K562 (cell line): ENCODE measurements around the gene HJV. TPM values are rescaled to one million over a fixed set of nuclear protein-coding genes. Genes with fewer than 3 reads are reported as not detected.

ENCODE experiments used
- BDP1 ChIP-seq: IDR thresholded peaks from 3 replicates; pipeline ENCODE4 v1.6.1; 2011; ENCODE audit not compliant: insufficient read length, insufficient read depth
- DPF2 ChIP-seq: fragments of 450-650 bp; IDR thresholded peaks from 2 replicates; pipeline ENCODE4 v1.6.1; 2016
- E2F3 ChIP-seq: fragments of 250-450 bp; sonication (Bioruptor Pico); IDR thresholded peaks from 2 replicates; pipeline ENCODE4 v1.4.0; 2020; ENCODE audit warnings: mild to moderate bottlenecking
- E2F5 ChIP-seq: sonication (generic); formaldehyde crosslinking; IDR thresholded peaks from 2 replicates; pipeline ENCODE4 v1.8.0; 2022; ENCODE audit warnings: mild to moderate bottlenecking, missing genetic modification reagents
- ETV5 ChIP-seq: sonication (generic); formaldehyde crosslinking; IDR thresholded peaks from 2 replicates; pipeline ENCODE4 v1.4.0; 2020; ENCODE audit warnings: low read depth, mild to moderate bottlenecking, missing genetic modification reagents
- FOXJ2 ChIP-seq: fragments of 200-800 bp; sonication (Bioruptor generic); IDR thresholded peaks from 2 replicates; pipeline ENCODE4 v1.6.1; 2016; ENCODE audit warnings: missing genetic modification characterization, missing compliant biosample characterization
- FOXP4 ChIP-seq: sonication (generic); formaldehyde crosslinking; IDR thresholded peaks from 2 replicates; pipeline ENCODE4 v1.8.0; 2022; ENCODE audit warnings: mild to moderate bottlenecking, missing genetic modification reagents, borderline replicate concordance
- HINFP ChIP-seq: fragments of 450-650 bp; conservative IDR thresholded peaks from 2 replicates; pipeline ENCODE4 v1.6.1; 2016; ENCODE audit warnings: missing genetic modification characterization, low read depth, mild to moderate bottlenecking, control low read depth, missing compliant biosample characterization
- HMBOX1 ChIP-seq: sonication (generic); IDR thresholded peaks from 2 replicates; pipeline ENCODE4 v1.6.1; 2016
- HOXB6 ChIP-seq: fragments of 250-450 bp; sonication (Bioruptor Pico); IDR thresholded peaks from 2 replicates; pipeline ENCODE4 v1.5.1; 2022; ENCODE audit warnings: mild to moderate bottlenecking, borderline replicate concordance
- JUNB ChIP-seq: fragments of 450-650 bp; formaldehyde crosslinking; conservative IDR thresholded peaks from 2 replicates; pipeline ENCODE4 v1.4.0; 2020; ENCODE audit warnings: mild to moderate bottlenecking
- KLF6 ChIP-seq: fragments of 250-450 bp; sonication (Bioruptor Pico); IDR thresholded peaks from 2 replicates; pipeline ENCODE4 v1.4.0; 2020; ENCODE audit warnings: mild to moderate bottlenecking, moderate library complexity, borderline replicate concordance
- MLLT1 ChIP-seq, 2 experiments: fragments of 450-650 bp; IDR thresholded peaks; 2 replicates each; pipeline ENCODE4 v1.6.1; 2016
- MTF1 ChIP-seq: fragments of 250-450 bp; sonication (Bioruptor Pico); IDR thresholded peaks from 2 replicates; pipeline ENCODE4 v1.9.0; 2021; ENCODE audit warnings: moderate library complexity, mild to moderate bottlenecking, inconsistent platforms, borderline replicate concordance
- NCOA4 ChIP-seq: fragments of 450-650 bp; IDR thresholded peaks from 2 replicates; pipeline ENCODE4 v1.6.1; 2018; ENCODE audit warnings: mild to moderate bottlenecking; ENCODE audit not compliant: partially characterized antibody
- RHOXF2B ChIP-seq: fragments of 250-450 bp; sonication (Bioruptor Pico); conservative IDR thresholded peaks from 2 replicates; pipeline ENCODE4 v1.5.1; 2021
- SMARCA4 ChIP-seq: fragments of 450-650 bp; IDR thresholded peaks from 2 replicates; pipeline ENCODE4 v1.6.1; 2016
- YBX1 ChIP-seq: fragments of 450-650 bp; IDR thresholded peaks from 2 replicates; pipeline ENCODE4 v1.7.1; 2016; ENCODE audit warnings: mild to moderate bottlenecking
- ZNF197 ChIP-seq: fragments of 200-800 bp; sonication (Bioruptor generic); IDR thresholded peaks from 2 replicates; pipeline ENCODE4 v1.6.1; 2016; ENCODE audit warnings: low read depth, missing genetic modification characterization, missing compliant biosample characterization
- ZNF384 ChIP-seq: IDR thresholded peaks from 2 replicates; pipeline ENCODE4 v1.6.1; 2012; ENCODE audit warnings: low read depth, low read length, improper control_type of control experiment
- ZNF695 ChIP-seq: fragments of 450-650 bp; formaldehyde crosslinking; IDR thresholded peaks from 2 replicates; pipeline ENCODE4 v1.4.0; 2020; ENCODE audit warnings: mild to moderate bottlenecking, moderate library complexity
- polyA plus RNA-seq, 8 experiments: library from polyadenylated mRNA; depleted of rRNA in 4 of 8; stranded (reverse) in 5 of 8; unstranded in 3 of 8; fragments of >200 nt; fragmentation: Nextera tagmentation in 2 of 8; fragmentation: Illumina TruSeq in 1 of 8; extraction: Ambion mirVana in 2 of 8; extraction: Trizol in 1 of 8; gene quantifications; 2 replicates each; pipeline versions ENCODE4 v1.2.1 to v1.2.3, GENCODE V29; 2011 to 2014; ENCODE audit warnings: inconsistent platforms in 1 of 8, missing spikeins in 1 of 8
- total RNA-seq, 7 experiments: library from RNA; depleted of rRNA in 6 of 7; stranded (reverse); fragments of >200 nt in 6 of 7; fragmentation: Illumina TruSeq in 2 of 7; extraction: Trizol in 2 of 7; gene quantifications; 2 replicates each; pipeline versions ENCODE4 v1.2.1 to v1.2.3, GENCODE V29; 2011 to 2021; ENCODE audit warnings: low replicate concordance in 1 of 7
- TF ChIP-seq, protein P1 (sequence below): IDR thresholded peaks from 3 replicates; pipeline ENCODE4 v1.6.1; 2011; ENCODE audit warnings: borderline replicate concordance, mild to moderate bottlenecking; ENCODE audit not compliant: insufficient read length, insufficient read depth

Gene HJV
- total and polyA plus RNA-seq, 9 of the 15 experiments (the other 6 are each of a cell fraction or from before 2014, with no cell fraction given): 1.0 to 6.6 (median 2.4) TPM

DNA sequence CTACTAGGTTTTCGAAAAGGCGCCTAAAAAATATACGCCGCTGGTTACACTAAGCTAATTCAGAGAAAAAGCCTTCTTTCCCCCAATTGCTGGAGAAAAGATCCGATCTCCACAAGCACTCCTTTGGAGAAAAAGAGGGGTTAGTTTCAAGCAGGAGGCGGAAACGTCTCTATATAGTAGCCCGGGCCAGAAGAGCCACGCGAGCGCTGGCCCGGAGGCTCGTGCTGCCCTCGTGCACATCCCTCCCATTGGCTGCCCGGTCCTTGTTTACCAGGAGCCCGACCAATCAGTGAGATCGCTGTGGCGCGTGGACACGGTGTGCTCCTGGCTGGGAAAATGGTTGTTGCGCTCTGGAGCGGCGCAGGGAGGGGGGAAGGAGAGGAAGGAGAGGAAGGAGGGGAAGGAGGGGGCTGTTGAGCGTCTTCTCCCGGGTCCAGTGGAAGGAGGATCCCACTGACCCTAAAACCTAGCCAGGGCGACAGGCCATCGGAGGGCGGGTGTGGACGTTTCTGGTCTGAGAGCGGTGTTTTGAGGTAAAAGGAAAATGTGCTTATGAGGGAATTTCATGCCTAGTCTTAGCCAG lies 25.0 kb downstream of the HJV start, which contains the start of gene TXNIP (continued):
- TF ChIP-seq FOXP4 (CRISPR knock-in tag) (no peak), MLLT1 (IDR thresholded peaks at IDR 0.05) (peak; percentile 66 to 96), DPF2 (peak; percentile 8; the same call in 1 of the 2 replicates), NCOA4 (no peak), KLF6 (CRISPR knock-in tag) (peak; percentile 24; the same call in 1 of the 2 replicates), SMARCA4 (peak; percentile 59), MTF1 (CRISPR knock-in tag) (no peak), E2F5 (no peak), JUNB (CRISPR knock-in tag) (no peak), RHOXF2B (CRISPR knock-in tag) (no peak), FOXJ2 (tag) (peak; percentile 98), ZNF197 (CRISPR knock-in tag) (peak; percentile 79), HMBOX1 (no peak), E2F3 (CRISPR knock-in tag) (no peak), HINFP (tag) (peak; percentile 99), BDP1 (no peak), ZNF384 (no peak), YBX1 (no peak), ETV5 (CRISPR knock-in tag) (peak; percentile 55), ZNF695 (CRISPR knock-in tag) (no peak), HOXB6 (CRISPR knock-in tag) (no peak)
- TF ChIP-seq, protein P1, sequence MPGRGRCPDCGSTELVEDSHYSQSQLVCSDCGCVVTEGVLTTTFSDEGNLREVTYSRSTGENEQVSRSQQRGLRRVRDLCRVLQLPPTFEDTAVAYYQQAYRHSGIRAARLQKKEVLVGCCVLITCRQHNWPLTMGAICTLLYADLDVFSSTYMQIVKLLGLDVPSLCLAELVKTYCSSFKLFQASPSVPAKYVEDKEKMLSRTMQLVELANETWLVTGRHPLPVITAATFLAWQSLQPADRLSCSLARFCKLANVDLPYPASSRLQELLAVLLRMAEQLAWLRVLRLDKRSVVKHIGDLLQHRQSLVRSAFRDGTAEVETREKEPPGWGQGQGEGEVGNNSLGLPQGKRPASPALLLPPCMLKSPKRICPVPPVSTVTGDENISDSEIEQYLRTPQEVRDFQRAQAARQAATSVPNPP: no peak
